CD4-positive, alpha-beta memory T cell (primary cell): ENCODE results near the gene ADCK2. TPM values are rescaled to one million over a fixed set of nuclear protein-coding genes. Genes with fewer than 3 reads are reported as not detected.
"Not testable (repeated sequence)": the region's sequence is repeated elsewhere in the genome, so short reads cannot be mapped to it uniquely, and the experiment has no call there.

Source experiments
- CTCF ChIA-PET: fragments of 350-600 bp; sonication (Branson Sonifier 250); formaldehyde crosslinking; loops from one replicate; lab custom pipeline; 2021; ENCODE audit warnings: inconsistent platforms; ENCODE audit not compliant: partially characterized antibody; lab: Charles Lee
- POLR2A ChIA-PET: fragments of 350-600 bp; sonication (Branson Sonifier 250); formaldehyde crosslinking; loops from one replicate; lab custom pipeline; 2021; ENCODE audit not compliant: partially characterized antibody; lab: Charles Lee
- DNase-seq, 5 donors: peaks; one replicate each; pipeline versions ENCODE4 v3.0.0 to v3.0.0-alpha.2; 2020 to 2022; ENCODE audit warnings: mixed read lengths in 1 of 5
- H3K27ac ChIP-seq: one replicate; pipeline ENCODE4 v1.7.0; 2013; ENCODE audit warnings: low read depth, low read length
- H3K27me3 ChIP-seq: 2 replicates; pipeline ENCODE4 v1.7.0; 2013; ENCODE audit warnings: mild to moderate bottlenecking, low read length, moderate library complexity; ENCODE audit not compliant: insufficient read depth
- H3K36me3 ChIP-seq: 2 replicates; pipeline ENCODE4 v1.7.0; 2013; ENCODE audit warnings: mild to moderate bottlenecking, low read length, moderate library complexity; ENCODE audit not compliant: insufficient read depth
- H3K4me1 ChIP-seq: 2 replicates; pipeline ENCODE4 v1.7.0; 2013; ENCODE audit warnings: mild to moderate bottlenecking, low read length, moderate library complexity; ENCODE audit not compliant: insufficient read depth
- H3K4me3 ChIP-seq, 2 donors: one replicate each; pipeline ENCODE4 v1.7.0; 2013; ENCODE audit warnings: low read length in 2 of 2, mild to moderate bottlenecking in 1 of 2
- H3K9me3 ChIP-seq, 2 donors: one replicate each; pipeline ENCODE4 v1.7.0; 2013; ENCODE audit warnings: low read length in 2 of 2, control low read depth in 1 of 2; ENCODE audit not compliant: control insufficient read depth in 1 of 2
- H3K27ac Mint-ChIP-seq, 7 donors: one replicate each; pipeline ENCODE4 v1.8.0; 2020 to 2021; ENCODE audit warnings: mixed read lengths in 7 of 7, mild to moderate bottlenecking in 6 of 7, inconsistent platforms in 3 of 7, moderate library complexity in 3 of 7
- H3K27me3 Mint-ChIP-seq, 2 donors: one replicate each; pipeline ENCODE4 v1.8.0; 2020 to 2021; ENCODE audit warnings: mixed read lengths in 2 of 2
- H3K36me3 Mint-ChIP-seq, 2 donors: one replicate each; pipeline ENCODE4 v1.8.0; 2020 to 2021; ENCODE audit warnings: mixed read lengths in 2 of 2, inconsistent platforms in 1 of 2, mild to moderate bottlenecking in 1 of 2
- H3K4me1 Mint-ChIP-seq, 4 donors: one replicate each; pipeline ENCODE4 v1.8.0; 2020 to 2021; ENCODE audit warnings: mixed read lengths in 4 of 4, mild to moderate bottlenecking in 1 of 4
- H3K4me3 Mint-ChIP-seq, 8 donors: one replicate each; pipeline ENCODE4 v1.8.0; 2020 to 2021; ENCODE audit warnings: mixed read lengths in 8 of 8, mild to moderate bottlenecking in 7 of 8, moderate library complexity in 6 of 8, inconsistent platforms in 3 of 8
- H3K9me3 Mint-ChIP-seq, 8 donors: one replicate each; pipeline ENCODE4 v1.8.0; 2020 to 2021; ENCODE audit warnings: mixed read lengths in 8 of 8, mild to moderate bottlenecking in 5 of 8, inconsistent platforms in 3 of 8, moderate library complexity in 1 of 8
- intact Hi-C: fragments of 100-400 bp; cut with micrococcal nuclease; formaldehyde crosslinking; loops from one replicate; pipeline ENCODE4 v1.15.1; 2023
- polyA plus RNA-seq, 2 donors: library from polyadenylated mRNA; unstranded; fragments of 300-500 nt; fragmentation: Illumina TruSeq; gene quantifications; one replicate each; pipeline ENCODE4 v1.2.3, GENCODE V29; 2021
- total RNA-seq, 2 experiments: library from RNA; stranded (reverse); gene quantifications; one replicate each; pipeline ENCODE4 v1.2.3, GENCODE V29; 2021

ADCK2 gene
- total and polyA plus RNA-seq, 4 experiments from 2014 or later, result 18.6 to 36.0 (median 22.1) TPM

DNA sequence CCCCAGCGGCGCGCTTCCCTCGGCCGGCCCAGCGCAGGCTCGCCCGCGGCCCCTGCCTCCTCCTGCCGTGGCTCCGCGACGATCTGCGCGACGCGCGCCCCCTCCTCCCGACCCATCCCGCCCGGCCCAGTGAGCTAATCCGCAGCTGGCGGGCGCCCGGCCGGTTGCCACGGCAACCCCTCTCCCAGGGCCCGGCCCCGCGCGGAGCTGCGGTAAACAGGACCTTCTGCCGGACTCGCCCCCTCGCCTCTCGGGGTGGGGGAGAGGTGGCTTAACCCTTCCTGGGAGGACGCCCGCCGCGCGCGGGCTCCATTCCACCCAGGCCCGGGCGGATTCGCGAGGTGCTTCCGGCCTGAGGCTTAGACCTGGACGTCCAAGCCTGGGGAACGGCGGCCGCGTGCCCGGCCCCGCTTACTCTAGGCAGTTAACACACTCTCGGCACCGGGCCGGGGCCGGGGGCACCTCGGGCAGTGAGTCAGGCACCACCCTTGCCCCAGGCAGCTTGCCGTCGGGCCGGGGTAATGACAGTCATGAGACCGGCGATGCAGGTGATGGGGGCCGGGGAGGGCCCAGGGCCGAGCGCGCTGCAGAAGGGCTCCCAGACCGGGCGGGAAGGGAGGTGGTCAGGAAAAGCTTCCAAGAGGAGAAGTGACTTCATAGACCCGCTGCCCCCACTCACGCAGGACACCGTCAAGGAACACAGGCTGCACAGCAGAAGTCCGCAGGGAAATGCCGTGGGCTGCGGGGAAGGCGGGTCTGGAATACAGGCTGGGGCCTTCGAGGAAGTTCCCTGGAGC, 31.8 kb upstream of the ADCK2 start, which contains the start of gene DENND2A:
DENND2A (minus strand) TSS at position 87 of the 797 bp plus-strand sequence. CDS start 38,416 bp downstream, outside the sequence.
- no peak for DNase-seq
- H3K27me3 Mint-ChIP-seq, result peaks cover 39 to 52% of the 10 kb centered on the region in 2 donors
- H3K27ac ChIP-seq, result no peak within 1 kb of the TSS
- H3K27ac Mint-ChIP-seq, result peak within 1 kb of the TSS in 1 of 7 donors; percentile 41
- CTCF ChIA-PET, result no interaction called here
- intact Hi-C loops, result no loop called here
- no peaks in the 10 kb centered on the region for H3K9me3 ChIP-seq
- H3K9me3 Mint-ChIP-seq, result peaks cover 0 to 3% (median 0%) of the 10 kb centered on the region in 8 donors
- POLR2A ChIA-PET, result interaction anchor here (1.3 kb wide), 1 partner anchor 32 kb away, joined by 4 read pairs; the partner anchor contains the start of gene ADCK2
- H3K27me3 ChIP-seq, result peaks cover 33% of the 10 kb centered on the region
- no peaks in the 10 kb centered on the region for H3K36me3 Mint-ChIP-seq
- H3K4me1 ChIP-seq, result peaks cover 8% of the 10 kb centered on the region
- no peaks in the 10 kb centered on the region for H3K36me3 ChIP-seq
- H3K4me3 Mint-ChIP-seq, result peak within 1 kb of the TSS; percentile 84 to 93 (median 90)
- no peak within 1 kb of the TSS for H3K4me3 ChIP-seq
- peaks cover 11 to 21% (median 15%) of the 10 kb centered on the region in 4 donors for H3K4me1 Mint-ChIP-seq

- H3K27ac ChIP-seq, result no peak overlapping the region
- H3K27me3 Mint-ChIP-seq, result peaks cover 36 to 47% of the 10 kb centered on the region in 2 donors
- intact Hi-C loops, result no loop called here
- H3K4me3 ChIP-seq, result no peak overlapping the region
- H3K4me3 Mint-ChIP-seq, result peak overlapping the region; percentile 48 to 77 (median 68)
- no peak for DNase-seq
- H3K36me3 ChIP-seq, result no peaks in the 10 kb centered on the region
- no peaks in the 10 kb centered on the region for H3K9me3 ChIP-seq
- H3K4me1 Mint-ChIP-seq, result peaks cover 11 to 21% (median 15%) of the 10 kb centered on the region in 4 donors
- CTCF ChIA-PET, result interaction anchor here (1.1 kb wide), 1 partner anchor 12 kb away, joined by 4 read pairs; no protein-coding TSS in a partner anchor
- H3K4me1 ChIP-seq, result peaks cover 8% of the 10 kb centered on the region
- peaks cover 0 to 3% (median 0%) of the 10 kb centered on the region in 8 donors for H3K9me3 Mint-ChIP-seq
- H3K27ac Mint-ChIP-seq, result no peak overlapping the region
- peaks cover 33% of the 10 kb centered on the region for H3K27me3 ChIP-seq
- H3K36me3 Mint-ChIP-seq, result no peaks in the 10 kb centered on the region
- POLR2A ChIA-PET, result interaction anchor here (1.3 kb wide), 1 partner anchor 31 kb away, joined by 4 read pairs; the partner anchor contains the start of gene ADCK2
Measured at GRCh38 chr7:140641524-140642195, 31.1 kb upstream of the ADCK2 start.

- Mint-ChIP-seq H3K27me3 (peaks cover 23 to 37% of the 10 kb centered on the region in 2 donors), H3K9me3 (peaks cover 0 to 2% (median 0%) of the 10 kb centered on the region in 8 donors), H3K4me1 (peaks cover 15 to 27% (median 18%) of the 10 kb centered on the region in 4 donors), H3K27ac (no peak overlapping the region), H3K4me3 (no peak overlapping the region), H3K36me3 (no peaks in the 10 kb centered on the region)
- Histone ChIP-seq H3K27ac (no peak overlapping the region), H3K4me1 (peaks cover 8% of the 10 kb centered on the region), H3K4me3 (no peak overlapping the region), H3K36me3 (no peaks in the 10 kb centered on the region), H3K27me3 (peaks cover 24% of the 10 kb centered on the region), H3K9me3 (no peaks in the 10 kb centered on the region)
- ChIA-PET POLR2A (no interaction called here), CTCF (interaction anchor here (1.4 kb wide), 1 partner anchor 9 kb away, joined by 4 read pairs; no protein-coding TSS in a partner anchor)
- DNase-seq, result no peak
- intact Hi-C loops, result no loop called here
Measured at GRCh38 chr7:140643416-140643815, 29.3 kb upstream of the ADCK2 start.

DNA sequence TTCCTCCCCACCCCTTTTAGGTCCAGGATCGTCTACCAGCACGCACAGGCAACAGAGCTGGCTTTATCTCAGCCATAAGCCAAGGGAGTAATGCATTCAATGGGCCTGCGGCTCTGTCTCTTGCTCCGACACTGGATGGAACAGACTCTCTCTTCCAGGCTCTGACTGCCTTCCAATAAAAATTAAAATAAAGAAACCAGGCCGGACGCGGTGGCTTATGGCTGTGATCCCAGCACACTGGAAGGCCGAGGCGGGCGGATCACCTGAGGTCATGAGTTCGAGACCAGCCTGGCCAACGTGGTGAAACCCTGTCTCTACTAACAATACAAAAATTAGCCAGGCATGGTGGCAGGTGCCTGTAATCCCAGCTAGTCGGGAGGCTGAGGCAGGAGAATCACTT, 28.0 kb upstream of the ADCK2 start:
- H3K36me3 ChIP-seq, H3K4me3 ChIP-seq, H3K36me3 Mint-ChIP-seq, intact Hi-C loops, H3K9me3 Mint-ChIP-seq, H3K9me3 ChIP-seq, H3K27ac ChIP-seq, POLR2A ChIA-PET, H3K27ac Mint-ChIP-seq, DNase-seq, H3K4me1 ChIP-seq, H3K4me3 Mint-ChIP-seq: not testable (repeated sequence)
- H3K27me3 ChIP-seq, result peaks cover 11% of the 10 kb centered on the region
- H3K27me3 Mint-ChIP-seq, result peaks cover 12 to 26% of the 10 kb centered on the region in 2 donors
- H3K4me1 Mint-ChIP-seq, result peaks cover 10 to 20% (median 12%) of the 10 kb centered on the region in 4 donors
- CTCF ChIA-PET, result interaction anchor here (1.4 kb wide), 1 partner anchor 8 kb away, joined by 4 read pairs; no protein-coding TSS in a partner anchor

- no peak overlapping the region for H3K4me3 Mint-ChIP-seq
- ChIA-PET POLR2A (no interaction called here), CTCF (interaction anchor here (1.3 to 1.7 kb wide), 2 partner anchors 98 to 169 kb away, joined by 3 to 4 read pairs; no protein-coding TSS in a partner anchor)
- H3K4me3 ChIP-seq, result no peak overlapping the region
- intact Hi-C loops, result no loop called here
- H3K27me3 Mint-ChIP-seq, result peaks cover 10 to 23% of the 10 kb centered on the region in 2 donors
- no peak overlapping the region for H3K27ac Mint-ChIP-seq
- no peaks in the 10 kb centered on the region for H3K4me1 ChIP-seq
- no peaks in the 10 kb centered on the region for H3K9me3 Mint-ChIP-seq
- no peak for DNase-seq
- peaks cover 6 to 17% (median 9%) of the 10 kb centered on the region in 4 donors for H3K4me1 Mint-ChIP-seq
- H3K36me3 ChIP-seq, result no peaks in the 10 kb centered on the region
- no peaks in the 10 kb centered on the region for H3K36me3 Mint-ChIP-seq
- no peaks in the 10 kb centered on the region for H3K9me3 ChIP-seq
- no peak overlapping the region for H3K27ac ChIP-seq
- peaks cover 8% of the 10 kb centered on the region for H3K27me3 ChIP-seq
Measured at GRCh38 chr7:140645166-140645900, 27.4 kb upstream of the ADCK2 start.

GRCh38 chr7:140646931-140647647, 25.7 kb upstream of the ADCK2 start:
- intact Hi-C loops, result no loop called here
- no peak overlapping the region for H3K4me3 ChIP-seq
- H3K9me3 ChIP-seq, result no peaks in the 10 kb centered on the region
- H3K9me3 Mint-ChIP-seq, result no peaks in the 10 kb centered on the region
- H3K36me3 Mint-ChIP-seq, result no peaks in the 10 kb centered on the region
- CTCF ChIA-PET, result interaction anchor here (0.7 to 1.7 kb wide), 5 partner anchors 9 to 1656 kb away, joined by 3 to 6 read pairs (median 4); no protein-coding TSS in a partner anchor
- H3K27me3 Mint-ChIP-seq, result peaks cover 4 to 16% of the 10 kb centered on the region in 2 donors
- H3K4me3 Mint-ChIP-seq, result no peak overlapping the region
- H3K4me1 ChIP-seq, result no peaks in the 10 kb centered on the region
- POLR2A ChIA-PET, result no interaction called here
- H3K27ac ChIP-seq, result no peak overlapping the region
- peak in 2 of 5 donors; percentile 28 to 50 for DNase-seq
- H3K4me1 Mint-ChIP-seq, result peaks cover 3 to 6% (median 5%) of the 10 kb centered on the region in 4 donors
- peak overlapping the region in 4 of 7 donors; percentile 9 to 55 (median 34) for H3K27ac Mint-ChIP-seq
- no peaks in the 10 kb centered on the region for H3K36me3 ChIP-seq
- H3K27me3 ChIP-seq, result no peaks in the 10 kb centered on the region
